ENCODE data around the gene GRK5.

GRK5 gene

GRCh38 chr10:119377958-119378736 is 170.8 kb downstream of the GRK5 start:
- no peak for DNase-seq (ENCODE audit: low read depth in 3 of 3)

DNA sequence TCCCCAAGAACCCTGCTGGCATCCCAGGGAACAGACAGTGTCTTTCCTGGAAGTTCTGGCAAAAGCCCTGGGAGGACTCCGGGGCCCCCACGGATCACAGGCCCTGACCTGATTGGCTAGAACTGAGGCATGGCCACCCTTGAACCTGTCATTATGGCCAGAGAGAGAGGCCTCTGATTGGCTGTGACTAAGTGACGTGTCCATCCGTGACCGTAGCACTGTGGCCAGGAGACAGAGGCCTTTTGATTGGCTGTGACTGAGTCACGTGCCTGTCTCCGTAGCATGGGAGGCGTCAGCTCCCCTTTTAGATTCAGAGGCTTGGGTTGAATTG is 171.3 kb downstream of the GRK5 start:
- DNase-seq (ENCODE audit: low read depth in 3 of 3) = no peak

GRCh38 chr10:119379466-119380071 is 172.2 kb downstream of the GRK5 start:
- no peak for DNase-seq (ENCODE audit: low read depth in 3 of 3)

DNA sequence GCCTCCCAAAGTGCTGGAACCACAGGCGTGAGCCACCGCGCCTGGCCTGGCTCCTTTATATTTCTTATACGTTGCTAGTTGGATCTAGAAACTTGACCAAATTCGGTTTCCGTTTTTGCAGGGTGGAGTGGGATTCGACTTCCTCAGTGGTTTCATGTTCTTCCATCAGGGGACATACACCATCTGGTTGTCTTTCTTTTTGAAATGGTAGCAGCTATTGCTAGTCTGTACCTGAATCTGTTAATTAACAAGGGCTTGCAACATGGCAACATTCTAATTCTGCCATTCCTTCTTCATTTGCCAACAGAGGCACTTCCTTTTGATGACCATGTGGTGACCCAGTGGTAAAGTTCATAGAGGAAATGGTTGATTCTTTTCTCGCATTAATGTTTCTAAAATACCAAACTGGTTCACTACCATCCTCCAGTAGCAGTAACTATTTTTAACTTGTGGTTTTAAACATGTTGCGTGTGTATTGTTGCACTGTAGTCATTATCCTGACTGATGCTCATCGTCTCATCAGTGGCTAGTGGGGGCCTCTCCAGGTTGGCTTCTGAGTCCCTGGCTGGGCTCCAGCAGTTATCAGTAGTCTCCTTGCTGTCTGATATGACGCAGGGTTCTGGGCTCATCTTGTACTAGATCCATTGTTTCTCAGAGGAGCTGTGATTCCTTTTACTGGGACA is 175.9 kb downstream of the GRK5 start:
- no peak for DNase-seq (ENCODE audit: low read depth in 3 of 3)

GRCh38 chr10:119384127-119384526 is 176.8 kb downstream of the GRK5 start:
- no peak for DNase-seq (ENCODE audit: low read depth in 3 of 3)

DNA sequence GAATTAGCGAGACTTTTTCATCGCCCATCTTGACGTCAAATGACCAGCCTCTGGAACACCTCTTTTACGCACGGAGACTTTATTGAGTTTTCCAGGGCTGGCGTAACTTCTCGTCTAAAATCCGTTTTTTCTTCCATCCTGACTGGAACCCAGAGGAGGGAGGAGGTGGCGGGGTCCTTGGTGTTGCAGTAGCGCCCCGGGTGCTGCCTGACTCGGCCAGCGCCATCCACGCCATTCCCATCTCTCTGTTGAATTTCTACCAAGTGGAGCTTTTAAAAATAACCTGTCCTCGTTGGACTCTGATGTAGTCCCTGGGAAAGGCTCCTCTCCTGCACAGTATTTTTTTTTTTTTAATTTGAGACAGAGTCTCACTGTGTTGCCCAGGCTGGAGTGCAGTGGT is 179.3 kb downstream of the GRK5 start:
- DNase-seq (ENCODE audit: low read depth in 3 of 3) = no peak

DNA sequence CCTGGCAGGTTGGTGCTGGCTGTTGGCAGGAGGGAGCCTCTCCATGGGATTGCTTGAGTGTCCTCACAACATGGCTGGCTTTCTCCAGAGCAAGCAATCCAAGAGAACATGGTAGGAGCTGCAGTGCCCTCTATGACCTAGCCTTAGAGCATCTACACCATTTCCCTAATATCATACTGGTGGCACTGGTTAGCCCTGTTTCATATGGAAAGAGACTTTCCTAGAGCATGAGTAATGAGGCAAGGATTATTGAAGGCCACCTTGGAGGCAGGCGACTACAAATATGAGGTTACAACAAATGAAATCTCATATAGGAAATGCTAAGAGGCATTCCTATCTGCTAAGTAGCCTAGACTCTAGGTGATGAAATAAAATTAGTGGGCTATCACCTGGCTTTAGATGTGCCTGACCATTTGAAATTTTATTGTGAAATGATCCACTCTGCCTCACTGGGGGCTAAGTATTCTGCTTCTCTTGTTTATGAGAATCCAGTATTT is 181.5 kb downstream of the GRK5 start:
- no peak for DNase-seq (ENCODE audit: low read depth in 3 of 3)

DNA sequence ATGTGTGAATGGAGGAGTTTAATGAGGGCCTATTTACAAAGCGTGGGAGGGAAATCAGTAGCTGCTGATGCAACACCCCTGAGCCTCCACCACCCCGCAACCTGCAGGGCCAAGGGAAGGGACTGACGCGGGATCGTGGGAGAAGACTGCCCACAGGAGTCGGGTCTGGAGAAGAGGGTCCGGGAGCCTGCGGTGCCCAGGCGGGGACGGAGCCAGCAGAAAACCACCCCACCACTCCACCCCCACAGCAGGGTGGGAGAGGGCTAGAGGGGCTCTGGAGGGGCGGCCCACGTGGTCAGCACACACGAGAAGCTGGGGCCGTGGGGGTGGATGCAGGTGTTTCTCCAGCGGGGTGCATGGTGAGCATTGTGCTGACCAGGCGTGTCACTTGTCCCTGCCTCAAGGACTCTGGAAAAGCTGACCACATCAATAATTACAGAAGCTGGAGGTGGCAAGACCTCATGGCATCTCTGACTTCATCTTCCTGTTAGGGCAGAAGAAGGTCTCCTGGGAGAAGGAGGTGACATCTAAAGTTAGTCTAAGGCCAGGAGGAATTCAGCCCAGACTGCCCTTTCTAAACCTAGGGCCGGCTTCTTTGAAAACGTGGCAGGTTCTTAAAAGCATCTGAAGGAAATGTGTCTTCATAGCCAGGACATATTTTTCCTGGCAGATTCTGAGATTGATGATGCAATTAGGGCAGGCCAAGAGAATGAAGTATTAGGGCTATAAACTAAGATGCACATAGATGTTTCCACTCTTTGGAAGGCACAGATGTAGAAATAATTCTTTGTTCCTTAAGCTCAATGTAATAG is 184.3 kb downstream of the GRK5 start:
- DNase-seq (ENCODE audit: low read depth in 3 of 3) = no peak

- no peak for DNase-seq (ENCODE audit: low read depth in 3 of 3)
Measured at GRCh38 chr10:119393019-119393418, 185.6 kb downstream of the GRK5 start.

GRCh38 chr10:119393421-119393820 is 186.1 kb downstream of the GRK5 start:
- DNase-seq (ENCODE audit: low read depth in 3 of 3) = no peak

DNA sequence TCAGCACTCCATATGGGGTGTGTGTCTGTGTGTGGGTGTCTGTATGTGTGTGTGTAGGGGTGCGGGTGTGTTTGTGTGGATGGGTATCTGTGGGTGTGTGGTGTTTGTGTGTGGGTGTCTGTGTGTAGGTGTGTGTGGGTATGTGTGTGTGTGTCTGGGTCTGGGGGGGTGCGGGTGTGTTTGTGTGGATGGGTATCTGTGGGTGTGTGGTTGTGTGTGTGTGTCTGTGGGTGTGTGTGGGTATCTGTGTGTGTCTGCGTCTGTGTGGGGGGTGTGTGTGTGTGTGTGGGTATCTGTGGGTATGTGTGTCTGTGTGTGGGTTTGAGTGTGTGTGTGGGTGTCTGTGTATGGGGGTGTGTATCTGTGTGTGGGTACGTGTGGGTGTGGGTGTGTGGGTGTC is 186.5 kb downstream of the GRK5 start:
- no peak for DNase-seq (ENCODE audit: low read depth in 3 of 3)

DNA sequence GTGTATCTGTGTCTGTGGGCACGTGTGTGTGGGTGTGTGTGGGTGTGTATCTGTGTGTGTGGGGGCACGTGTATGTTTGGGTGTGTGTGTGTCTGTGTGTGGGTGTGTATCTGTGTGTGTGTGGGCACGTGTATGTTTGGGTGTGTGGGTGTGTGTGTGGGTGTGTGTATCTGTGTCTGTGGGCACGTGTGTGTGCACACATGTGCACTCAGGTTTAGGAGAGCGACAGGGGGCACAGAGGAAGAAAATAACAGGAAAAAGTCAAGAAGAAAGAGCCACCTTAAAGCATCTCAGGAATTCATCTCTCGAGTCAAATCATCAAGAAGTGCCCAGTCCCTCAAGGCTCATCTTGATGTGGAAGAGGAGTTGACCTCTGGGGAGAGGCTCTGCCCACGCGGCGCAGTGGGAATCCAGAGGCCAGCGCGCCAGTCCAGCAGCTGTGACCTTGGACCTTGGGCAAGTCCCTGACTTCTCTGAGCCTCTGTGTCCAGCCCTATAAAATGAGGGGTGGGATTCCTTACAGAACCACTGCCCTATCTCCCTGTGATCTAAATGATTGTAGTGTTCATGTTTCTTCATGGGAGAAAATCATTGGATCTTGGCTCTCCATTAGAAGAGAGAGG is 187.4 kb downstream of the GRK5 start:
- no peak for DNase-seq (ENCODE audit: low read depth in 3 of 3)

GRCh38 chr10:119395280-119396007 is 188.1 kb downstream of the GRK5 start:
- DNase-seq (ENCODE audit: low read depth in 3 of 3) = no peak

DNA sequence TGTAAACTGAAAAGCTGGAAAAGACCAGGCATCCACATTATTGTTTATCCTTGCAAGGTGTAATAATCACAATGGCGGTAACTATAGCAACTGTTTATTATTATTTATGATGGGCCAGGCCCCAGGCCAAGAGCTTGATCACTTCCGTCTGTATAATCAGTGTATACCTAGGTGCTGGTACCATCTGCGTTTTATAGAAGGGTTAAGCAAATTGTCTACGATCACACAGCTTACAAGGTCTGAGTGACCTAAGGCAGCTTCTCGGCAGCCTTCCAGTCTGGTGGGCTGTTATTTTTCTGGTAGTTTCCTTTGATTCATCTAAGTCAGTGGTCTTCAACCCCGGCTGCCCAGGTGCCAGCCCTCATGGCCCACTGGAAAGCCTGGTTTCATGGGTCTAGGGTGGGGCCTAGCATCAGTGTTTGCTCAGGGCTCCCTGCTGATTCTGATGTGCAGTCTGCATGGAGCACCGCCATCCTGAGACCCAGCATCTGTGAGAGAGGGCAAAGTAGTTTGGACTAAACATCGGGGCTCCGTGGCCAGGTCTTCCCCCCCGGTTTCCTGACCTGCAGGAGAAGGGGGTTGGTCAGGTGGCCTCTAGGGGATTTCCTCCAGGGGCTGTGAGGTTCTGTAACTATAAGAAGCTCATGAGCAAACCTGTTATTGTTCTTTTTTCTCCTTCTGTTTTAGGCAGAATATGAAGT is 188.8 kb downstream of the GRK5 start:
- no peak for DNase-seq (ENCODE audit: low read depth in 3 of 3)

GRCh38 chr10:119396709-119397071 is 189.3 kb downstream of the GRK5 start:
- DNase-seq (ENCODE audit: low read depth in 3 of 3) = no peak

DNA sequence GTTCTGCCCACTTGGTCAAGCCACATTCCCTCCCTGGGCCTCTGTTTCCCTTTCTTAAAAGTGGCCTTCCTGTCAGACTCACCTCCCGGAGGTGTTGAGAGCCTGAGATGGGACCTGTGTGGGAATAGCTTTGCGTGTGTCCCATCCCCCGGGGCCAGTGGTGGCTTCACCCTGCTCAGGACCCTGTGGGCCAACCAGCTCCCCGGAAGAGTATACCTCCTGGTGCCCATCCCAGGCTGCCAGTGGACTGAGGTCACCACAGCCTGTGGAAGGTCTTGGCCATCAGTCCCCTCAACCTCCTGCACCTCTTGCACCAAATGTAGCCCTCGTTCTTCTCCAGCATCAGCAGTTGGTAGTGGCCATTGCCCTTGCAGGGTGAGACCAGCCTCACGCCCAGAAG is 190.0 kb downstream of the GRK5 start:
- no peak for DNase-seq (ENCODE audit: low read depth in 3 of 3)

DNA sequence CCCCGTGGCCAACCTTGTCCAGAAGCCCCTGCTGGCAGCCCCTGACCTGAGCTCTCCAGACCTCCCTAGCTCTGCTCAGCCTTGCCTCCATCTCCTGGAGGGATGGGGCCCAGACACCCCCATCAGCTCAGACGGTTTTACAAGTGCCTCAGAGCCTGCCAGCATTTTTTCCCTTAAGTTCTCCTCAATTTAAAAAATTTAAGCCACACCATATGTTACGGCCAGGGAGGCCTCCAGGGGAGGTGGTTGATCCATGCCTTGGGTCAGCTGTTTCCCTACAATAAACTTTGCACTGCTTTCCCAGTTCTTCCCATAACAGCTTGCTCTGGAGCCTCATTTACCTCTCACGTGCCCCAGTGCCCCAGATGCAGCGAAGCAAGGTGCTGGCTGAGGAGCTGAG is 191.6 kb downstream of the GRK5 start:
- no peak for DNase-seq (ENCODE audit: low read depth in 3 of 3)

DNA sequence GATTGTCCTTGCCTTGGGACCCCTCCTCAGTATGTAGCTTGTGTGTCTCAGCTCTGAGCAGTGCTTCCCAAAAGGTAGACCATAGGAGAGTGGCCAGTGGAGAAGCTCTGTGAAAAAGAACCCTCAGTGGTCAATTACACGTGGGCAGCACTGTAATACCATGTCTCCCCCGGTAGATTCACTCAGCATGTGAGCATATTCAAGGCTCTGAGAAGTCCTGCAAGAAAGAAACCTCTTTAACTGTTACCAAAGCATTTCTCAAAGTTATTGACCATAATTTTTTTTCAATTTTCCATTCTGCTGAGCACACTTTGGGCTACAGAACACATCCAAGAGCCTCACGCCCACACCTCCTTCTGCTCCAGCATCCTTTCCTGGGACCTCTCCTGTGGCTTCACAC is 192.1 kb downstream of the GRK5 start:
- DNase-seq (ENCODE audit: low read depth in 3 of 3) = no peak

- DNase-seq (ENCODE audit: low read depth in 3 of 3) = no peak
Measured at GRCh38 chr10:119401671-119402395, 194.5 kb downstream of the GRK5 start.

DNA sequence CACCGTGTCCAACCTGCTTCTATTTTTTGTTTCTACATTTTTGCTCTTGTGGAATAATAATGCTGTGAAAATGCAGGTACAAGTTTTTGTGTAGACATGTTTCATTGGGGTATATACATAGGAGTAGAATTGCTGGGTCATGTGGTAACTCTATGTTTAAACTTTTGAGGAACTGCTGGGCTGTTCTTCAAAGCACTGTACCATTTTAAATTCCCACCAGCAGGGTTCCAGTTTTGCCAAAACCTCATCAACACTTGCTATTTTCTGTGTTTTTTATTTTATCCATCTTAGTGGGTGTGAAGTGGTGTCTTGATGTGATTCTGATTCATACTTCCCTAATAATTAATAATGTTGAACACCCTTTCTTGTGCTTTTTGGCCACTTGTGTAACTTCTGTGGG is 196.6 kb downstream of the GRK5 start:
- no peak for DNase-seq (ENCODE audit: low read depth in 3 of 3)

Data from stimulated activated CD4-positive, alpha-beta T cell treated with anti-CD3 and anti-CD28 coated beads, TNF-alpha, amount 100 ng/mL, for 24 hours (primary cell).